ENCODE measurements around the gene DNAJC1.
A peak's percentile ranks its signal among the peaks of the same experiment; 100 is the strongest.
"Not testable (repeated sequence)": the region's sequence is repeated elsewhere in the genome, so short reads cannot be mapped to it uniquely, and the experiment has no call there.

The DNAJC1 gene
- total RNA-seq, result 41.1 to 61.7 reads per million in 2 donors

GRCh38 chr10:22003177-22003963, at the start of gene DNAJC1:
DNAJC1 (minus strand) TSS chr10:22003730; CDS start chr10:22003434, 296 bp downstream.
- DNase-seq, result peak; percentile 93

- no peak for DNase-seq
Observed at GRCh38 chr10:22053048-22053447, 49.5 kb upstream of the DNAJC1 start.

GRCh38 chr10:22049635-22050034, 46.1 kb upstream of the DNAJC1 start:
- no peak for DNase-seq

- DNase-seq, result no peak
Observed at GRCh38 chr10:22047812-22048211, 44.3 kb upstream of the DNAJC1 start.

GRCh38 chr10:22043327-22043633, 39.8 kb upstream of the DNAJC1 start:
- no peak for DNase-seq

GRCh38 chr10:22042557-22043326, 39.2 kb upstream of the DNAJC1 start:
- no peak for DNase-seq

GRCh38 chr10:22034333-22034732, 30.8 kb upstream of the DNAJC1 start:
- DNase-seq, result no peak

- not testable (repeated sequence) for DNase-seq
Observed at GRCh38 chr10:22032268-22032667, 28.7 kb upstream of the DNAJC1 start.

- DNase-seq, result no peak
Observed at GRCh38 chr10:22030421-22030820, 26.9 kb upstream of the DNAJC1 start.

GRCh38 chr10:22029445-22030236, 26.1 kb upstream of the DNAJC1 start:
- DNase-seq, result no peak

GRCh38 chr10:22027364-22028238, 24.1 kb upstream of the DNAJC1 start:
- no peak for DNase-seq

GRCh38 chr10:22026287-22026686, 22.8 kb upstream of the DNAJC1 start:
- DNase-seq, result no peak

GRCh38 chr10:22023508-22023907, 20.0 kb upstream of the DNAJC1 start:
- no peak for DNase-seq

- no peak for DNase-seq
Observed at GRCh38 chr10:22022257-22023032, 18.9 kb upstream of the DNAJC1 start.

- DNase-seq, result not testable (repeated sequence)
Observed at GRCh38 chr10:22021144-22021543, 17.6 kb upstream of the DNAJC1 start.

GRCh38 chr10:22017283-22018020, 13.9 kb upstream of the DNAJC1 start:
- DNase-seq, result no peak

- DNase-seq, result no peak
Observed at GRCh38 chr10:22016046-22016705, 12.6 kb upstream of the DNAJC1 start.

- DNase-seq, result no peak
Observed at GRCh38 chr10:22010973-22011408, 7.5 kb upstream of the DNAJC1 start.

- no peak for DNase-seq
Observed at GRCh38 chr10:22010539-22010938, 7.0 kb upstream of the DNAJC1 start.

- DNase-seq, result no peak
Observed at GRCh38 chr10:22006379-22006884, 2.9 kb upstream of the DNAJC1 start.
